Measurements from ENCODE around the gene NTF3.

DNA sequence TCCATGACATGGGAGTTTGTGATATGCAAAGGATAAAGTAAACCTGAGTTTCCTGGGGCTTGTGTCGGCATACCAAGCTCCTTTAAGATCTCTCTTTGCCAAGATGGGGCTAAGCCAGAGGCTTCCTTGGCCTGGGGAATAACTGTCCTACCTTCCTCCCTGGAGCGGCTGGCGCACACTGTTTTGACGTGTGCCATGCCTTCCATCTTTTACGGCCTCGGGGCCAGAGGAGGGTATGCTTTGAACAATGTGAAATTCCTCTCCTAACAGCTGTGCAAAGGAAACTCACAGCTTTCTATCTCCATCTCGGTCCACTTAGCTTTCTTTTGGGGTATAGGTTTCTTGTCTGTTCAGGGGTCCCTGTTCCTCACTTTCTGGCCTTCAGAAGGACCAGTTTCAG is 55.2 kb downstream of the NTF3 start:
- TF ChIP-seq, protein P1, sequence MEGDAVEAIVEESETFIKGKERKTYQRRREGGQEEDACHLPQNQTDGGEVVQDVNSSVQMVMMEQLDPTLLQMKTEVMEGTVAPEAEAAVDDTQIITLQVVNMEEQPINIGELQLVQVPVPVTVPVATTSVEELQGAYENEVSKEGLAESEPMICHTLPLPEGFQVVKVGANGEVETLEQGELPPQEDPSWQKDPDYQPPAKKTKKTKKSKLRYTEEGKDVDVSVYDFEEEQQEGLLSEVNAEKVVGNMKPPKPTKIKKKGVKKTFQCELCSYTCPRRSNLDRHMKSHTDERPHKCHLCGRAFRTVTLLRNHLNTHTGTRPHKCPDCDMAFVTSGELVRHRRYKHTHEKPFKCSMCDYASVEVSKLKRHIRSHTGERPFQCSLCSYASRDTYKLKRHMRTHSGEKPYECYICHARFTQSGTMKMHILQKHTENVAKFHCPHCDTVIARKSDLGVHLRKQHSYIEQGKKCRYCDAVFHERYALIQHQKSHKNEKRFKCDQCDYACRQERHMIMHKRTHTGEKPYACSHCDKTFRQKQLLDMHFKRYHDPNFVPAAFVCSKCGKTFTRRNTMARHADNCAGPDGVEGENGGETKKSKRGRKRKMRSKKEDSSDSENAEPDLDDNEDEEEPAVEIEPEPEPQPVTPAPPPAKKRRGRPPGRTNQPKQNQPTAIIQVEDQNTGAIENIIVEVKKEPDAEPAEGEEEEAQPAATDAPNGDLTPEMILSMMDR (IDR thresholded peaks at IDR 0.05; ENCODE audit: insufficient read depth, low read depth, low read length) = no peak
- no peak for TF ChIP-seq EZH2 (IDR thresholded peaks at IDR 0.05; ENCODE audit: insufficient read depth, low read length)

Data from astrocyte (in vitro differentiated cells and primary cell).